DND-41 (cell line): Measurements from ENCODE around the gene PLD5.

Experiments used
- ATAC-seq: fragments of 200-7000 bp; cut with Tn5 transposase; 3 replicates; pipeline ENCODE4 v1.9.1; 2021; ENCODE audit warnings: low read depth; ENCODE audit not compliant: insufficient read depth
- DNase-seq: peaks from one replicate; pipeline ENCODE4 v3.0.0-alpha.2; 2020
- H2AFZ ChIP-seq: 2 replicates; pipeline ENCODE4 v1.6.0; 2012; ENCODE audit warnings: low read depth, low read length
- H3K27ac ChIP-seq: 2 replicates; pipeline ENCODE4 v1.5.1; 2012; ENCODE audit warnings: low read length, inconsistent platforms
- H3K27me3 ChIP-seq: fragments of 200-600 bp; sonication (generic); 2 replicates; pipeline ENCODE4 v1.6.0; 2012; ENCODE audit warnings: low read length, mild to moderate bottlenecking, inconsistent platforms; ENCODE audit not compliant: insufficient read depth, poor library complexity
- H3K36me3 ChIP-seq: 2 replicates; pipeline ENCODE4 v1.5.1; 2012; ENCODE audit warnings: low read length, inconsistent platforms; ENCODE audit not compliant: insufficient read depth
- H3K4me1 ChIP-seq: 2 replicates; pipeline ENCODE4 v1.5.1; 2012; ENCODE audit warnings: mild to moderate bottlenecking, low read length; ENCODE audit not compliant: insufficient read depth
- H3K4me2 ChIP-seq: 2 replicates; pipeline ENCODE4 v1.6.0; 2012; ENCODE audit warnings: mild to moderate bottlenecking, moderate library complexity, low read length, inconsistent platforms; ENCODE audit not compliant: insufficient read depth
- H3K4me3 ChIP-seq, 2 experiments: fragments of 200-600 bp in 1 of 2; shearing (Covaris generic) in 1 of 2; 2 replicates each; pipeline ENCODE4 v1.5.1; 2012 to 2016; ENCODE audit warnings: inconsistent platforms in 2 of 2, low read length in 2 of 2, mild to moderate bottlenecking in 2 of 2, low read depth in 1 of 2, moderate library complexity in 1 of 2
- H3K79me2 ChIP-seq: 2 replicates; pipeline ENCODE4 v1.6.0; 2012; ENCODE audit warnings: low read length, inconsistent platforms; ENCODE audit not compliant: insufficient read depth
- H3K9ac ChIP-seq: 2 replicates; pipeline ENCODE4 v1.6.0; 2012; ENCODE audit warnings: low read depth, mild to moderate bottlenecking, inconsistent platforms, low read length, moderate library complexity
- H3K9me3 ChIP-seq: 2 replicates; pipeline ENCODE4 v1.5.1; 2012; ENCODE audit warnings: low read length, moderate library complexity, mild to moderate bottlenecking, inconsistent platforms; ENCODE audit not compliant: insufficient read depth, severe bottlenecking
- H4K20me1 ChIP-seq: 2 replicates; pipeline ENCODE4 v1.6.0; 2012; ENCODE audit warnings: low read length; ENCODE audit not compliant: insufficient read depth
- EZH2 ChIP-seq: IDR thresholded peaks from 3 replicates; pipeline ENCODE4 v1.6.1; 2012; ENCODE audit warnings: borderline replicate concordance, low read depth, mild to moderate bottlenecking, moderate library complexity, low read length, inconsistent platforms; ENCODE audit not compliant: severe bottlenecking
- TF ChIP-seq, protein P1 (sequence below): IDR thresholded peaks from 2 replicates; pipeline ENCODE4 v1.5.1; 2012; ENCODE audit warnings: borderline replicate concordance, low read length, moderate library complexity, mild to moderate bottlenecking; ENCODE audit not compliant: poor library complexity, severe bottlenecking; ENCODE audit errors: extremely low read depth

PLD5 gene

GRCh38 chr1:242523719-242524570 is 552 bp downstream of the PLD5 start:
- TF ChIP-seq, protein P1, sequence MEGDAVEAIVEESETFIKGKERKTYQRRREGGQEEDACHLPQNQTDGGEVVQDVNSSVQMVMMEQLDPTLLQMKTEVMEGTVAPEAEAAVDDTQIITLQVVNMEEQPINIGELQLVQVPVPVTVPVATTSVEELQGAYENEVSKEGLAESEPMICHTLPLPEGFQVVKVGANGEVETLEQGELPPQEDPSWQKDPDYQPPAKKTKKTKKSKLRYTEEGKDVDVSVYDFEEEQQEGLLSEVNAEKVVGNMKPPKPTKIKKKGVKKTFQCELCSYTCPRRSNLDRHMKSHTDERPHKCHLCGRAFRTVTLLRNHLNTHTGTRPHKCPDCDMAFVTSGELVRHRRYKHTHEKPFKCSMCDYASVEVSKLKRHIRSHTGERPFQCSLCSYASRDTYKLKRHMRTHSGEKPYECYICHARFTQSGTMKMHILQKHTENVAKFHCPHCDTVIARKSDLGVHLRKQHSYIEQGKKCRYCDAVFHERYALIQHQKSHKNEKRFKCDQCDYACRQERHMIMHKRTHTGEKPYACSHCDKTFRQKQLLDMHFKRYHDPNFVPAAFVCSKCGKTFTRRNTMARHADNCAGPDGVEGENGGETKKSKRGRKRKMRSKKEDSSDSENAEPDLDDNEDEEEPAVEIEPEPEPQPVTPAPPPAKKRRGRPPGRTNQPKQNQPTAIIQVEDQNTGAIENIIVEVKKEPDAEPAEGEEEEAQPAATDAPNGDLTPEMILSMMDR: no peak
- TF ChIP-seq EZH2: no peak
- H3K36me3 ChIP-seq: no peaks in the 10 kb centered on the region
- no peaks in the 10 kb centered on the region for H3K9me3 ChIP-seq
- no peaks in the 10 kb centered on the region for H3K79me2 ChIP-seq
- H3K27ac ChIP-seq: no peak overlapping the region
- DNase-seq (no peak), ATAC-seq (no peak)
- no peak overlapping the region for H3K4me2 ChIP-seq
- H2AFZ ChIP-seq: no peak overlapping the region
- H4K20me1 ChIP-seq: no peaks in the 10 kb centered on the region
- no peak overlapping the region for H3K9ac ChIP-seq
- H3K4me3 ChIP-seq: no peak overlapping the region
- no peaks in the 10 kb centered on the region for H3K4me1 ChIP-seq
- H3K27me3 ChIP-seq: no peaks in the 10 kb centered on the region

DNA sequence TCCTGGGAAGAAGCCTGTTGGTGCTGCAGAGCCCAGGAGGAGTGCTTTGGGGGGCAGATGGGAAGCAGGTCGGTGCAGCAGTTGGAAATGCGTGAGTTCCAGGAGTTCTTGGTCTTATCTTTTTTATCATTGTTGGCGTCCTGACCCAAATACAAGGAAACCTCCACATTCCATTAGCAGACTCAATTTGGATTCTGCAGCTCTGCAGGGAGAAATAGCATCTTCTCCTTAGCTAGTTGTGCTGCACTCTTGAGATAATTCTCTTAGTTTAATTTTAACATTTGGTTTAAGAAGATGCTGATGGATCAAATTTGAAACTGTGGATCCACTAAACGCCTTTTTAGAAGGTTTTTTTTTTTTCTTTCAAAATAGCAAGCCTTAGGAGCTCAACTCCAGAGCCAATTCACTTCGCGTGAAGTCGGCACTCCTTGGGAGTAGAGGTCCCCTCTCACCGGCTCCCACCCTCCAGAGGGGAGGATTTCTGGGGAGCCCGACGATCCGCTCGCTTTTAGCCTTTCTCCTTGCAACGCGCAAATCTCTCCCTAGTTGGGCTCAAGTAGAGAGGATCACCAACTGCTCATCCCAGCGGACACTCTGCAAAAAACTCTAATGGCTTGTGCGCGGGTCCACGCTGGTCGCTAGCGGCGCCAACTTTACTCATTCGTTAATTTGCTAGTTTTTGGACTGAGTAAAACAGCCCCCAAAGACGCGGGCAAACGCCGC is 1.3 kb downstream of the PLD5 start:
- no peaks in the 10 kb centered on the region for H4K20me1 ChIP-seq
- H3K9me3 ChIP-seq: no peaks in the 10 kb centered on the region
- H3K4me3 ChIP-seq: no peak overlapping the region
- H3K27me3 ChIP-seq: no peaks in the 10 kb centered on the region
- H3K4me2 ChIP-seq: no peak overlapping the region
- no peaks in the 10 kb centered on the region for H3K36me3 ChIP-seq
- DNase-seq: no peak
- no peak overlapping the region for H3K27ac ChIP-seq
- H3K9ac ChIP-seq: no peak overlapping the region
- no peak for ATAC-seq
- no peaks in the 10 kb centered on the region for H3K79me2 ChIP-seq
- no peaks in the 10 kb centered on the region for H3K4me1 ChIP-seq
- TF ChIP-seq, protein P1: no peak
- no peak for TF ChIP-seq EZH2
- no peak overlapping the region for H2AFZ ChIP-seq

- Histone ChIP-seq H3K4me3 (no peak overlapping the region), H3K27ac (no peak overlapping the region), H3K27me3 (no peaks in the 10 kb centered on the region), H3K9me3 (no peaks in the 10 kb centered on the region), H3K9ac (no peak overlapping the region), H2AFZ (no peak overlapping the region), H4K20me1 (no peaks in the 10 kb centered on the region), H3K79me2 (no peaks in the 10 kb centered on the region), H3K36me3 (no peaks in the 10 kb centered on the region), H3K4me1 (no peaks in the 10 kb centered on the region), H3K4me2 (no peak overlapping the region)
- TF ChIP-seq, protein P1: no peak
- no peak for TF ChIP-seq EZH2
- DNase-seq (no peak), ATAC-seq (no peak)
Observed at GRCh38 chr1:242522304-242522945, 2.1 kb downstream of the PLD5 start.
